Neural progenitor cell (in vitro differentiated cells): ENCODE measurements around the gene MAGEA2.
"Not testable (repeated sequence)": the region's sequence is repeated elsewhere in the genome, so short reads cannot be mapped to it uniquely, and the experiment has no call there.

Experiments used
- EZH2 ChIP-seq: fragments of 200-600 bp; sonication (generic); IDR thresholded peaks from 2 replicates; pipeline ENCODE4 v1.6.1; 2017; ENCODE audit warnings: antibody characterized with exemption, mild to moderate bottlenecking, moderate library complexity
- TF ChIP-seq, protein P1 (sequence below): fragments of 200-600 bp; sonication (generic); IDR thresholded peaks from 2 replicates; pipeline ENCODE4 v1.5.1; 2017; ENCODE audit warnings: antibody characterized with exemption, mild to moderate bottlenecking

DNA sequence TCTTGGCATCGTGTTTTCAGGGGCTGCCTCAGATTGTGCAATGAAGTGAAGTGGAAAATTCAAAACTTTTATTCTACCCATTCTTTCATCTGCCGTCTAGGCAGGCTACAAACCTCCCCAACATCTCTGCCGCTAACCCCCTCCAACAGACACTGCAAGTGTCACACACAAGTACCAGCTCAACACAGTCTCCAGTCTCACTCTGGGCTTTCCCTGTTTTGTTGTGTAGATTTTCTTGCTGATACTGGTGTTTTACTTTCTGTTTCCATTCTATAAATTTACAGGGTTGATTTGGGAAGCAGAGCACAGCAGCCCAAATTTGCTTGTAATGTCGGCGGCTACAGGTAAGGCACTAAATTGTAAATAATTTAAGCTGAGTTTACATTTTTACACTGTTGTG lies 1.2 kb upstream of the MAGEA2 start:
- TF ChIP-seq, protein P1, sequence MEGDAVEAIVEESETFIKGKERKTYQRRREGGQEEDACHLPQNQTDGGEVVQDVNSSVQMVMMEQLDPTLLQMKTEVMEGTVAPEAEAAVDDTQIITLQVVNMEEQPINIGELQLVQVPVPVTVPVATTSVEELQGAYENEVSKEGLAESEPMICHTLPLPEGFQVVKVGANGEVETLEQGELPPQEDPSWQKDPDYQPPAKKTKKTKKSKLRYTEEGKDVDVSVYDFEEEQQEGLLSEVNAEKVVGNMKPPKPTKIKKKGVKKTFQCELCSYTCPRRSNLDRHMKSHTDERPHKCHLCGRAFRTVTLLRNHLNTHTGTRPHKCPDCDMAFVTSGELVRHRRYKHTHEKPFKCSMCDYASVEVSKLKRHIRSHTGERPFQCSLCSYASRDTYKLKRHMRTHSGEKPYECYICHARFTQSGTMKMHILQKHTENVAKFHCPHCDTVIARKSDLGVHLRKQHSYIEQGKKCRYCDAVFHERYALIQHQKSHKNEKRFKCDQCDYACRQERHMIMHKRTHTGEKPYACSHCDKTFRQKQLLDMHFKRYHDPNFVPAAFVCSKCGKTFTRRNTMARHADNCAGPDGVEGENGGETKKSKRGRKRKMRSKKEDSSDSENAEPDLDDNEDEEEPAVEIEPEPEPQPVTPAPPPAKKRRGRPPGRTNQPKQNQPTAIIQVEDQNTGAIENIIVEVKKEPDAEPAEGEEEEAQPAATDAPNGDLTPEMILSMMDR = not testable (repeated sequence)
- not testable (repeated sequence) for TF ChIP-seq EZH2
